Purkinje cell (primary cell): Measurements from ENCODE around the gene KDM2B. TPM values are rescaled to one million over a fixed set of nuclear protein-coding genes. Genes with fewer than 3 reads are reported as not detected.

ENCODE experiments used
- polyA plus RNA-seq: library from polyadenylated mRNA; unstranded; fragments of >200 nt; fragmentation: Nextera tagmentation; gene quantifications from 2 replicates; pipeline ENCODE4 v1.2.1, GENCODE V29; 2014

KDM2B gene
- polyA plus RNA-seq: 3.7 and 6.0 TPM in 2 replicates

DNA sequence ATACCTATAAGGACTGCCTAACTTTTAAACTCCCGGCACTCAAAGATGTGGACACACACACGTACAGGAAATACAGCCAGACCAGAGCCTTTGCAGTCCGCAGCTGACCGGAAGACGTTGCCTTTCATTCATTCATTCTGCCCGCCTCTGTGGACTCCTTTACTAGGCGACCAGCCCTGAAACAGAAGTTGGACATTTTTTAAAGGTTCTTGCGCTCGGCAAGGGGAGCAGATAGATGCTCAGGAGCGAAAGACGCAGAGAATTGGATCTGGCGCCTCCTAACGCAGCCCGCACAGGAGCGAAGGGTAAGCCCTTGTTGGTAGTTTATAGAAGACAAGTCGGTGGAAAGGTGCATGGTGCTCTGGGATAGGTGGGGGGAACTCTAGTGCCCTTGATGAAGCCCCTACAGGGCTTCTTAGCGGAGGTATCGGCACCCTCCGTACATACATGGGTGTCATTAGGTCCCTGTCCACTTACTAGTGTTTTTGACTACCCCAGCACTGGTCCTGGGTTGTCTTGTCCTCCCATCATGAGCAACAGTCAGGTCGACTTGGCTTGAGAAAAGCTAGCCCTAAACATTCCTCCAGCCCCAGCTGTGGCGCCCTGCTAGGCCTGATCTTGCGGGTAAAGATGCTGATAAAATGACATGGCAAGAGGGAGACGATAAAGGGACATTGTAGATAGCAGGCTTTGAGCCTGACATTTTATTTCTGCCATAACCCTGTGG lies at the start of gene KDM2B:
TSS of gene KDM2B (minus strand) at position 65 of the 727 bp plus-strand sequence. CDS start 112 bp downstream, outside the sequence.

DNA sequence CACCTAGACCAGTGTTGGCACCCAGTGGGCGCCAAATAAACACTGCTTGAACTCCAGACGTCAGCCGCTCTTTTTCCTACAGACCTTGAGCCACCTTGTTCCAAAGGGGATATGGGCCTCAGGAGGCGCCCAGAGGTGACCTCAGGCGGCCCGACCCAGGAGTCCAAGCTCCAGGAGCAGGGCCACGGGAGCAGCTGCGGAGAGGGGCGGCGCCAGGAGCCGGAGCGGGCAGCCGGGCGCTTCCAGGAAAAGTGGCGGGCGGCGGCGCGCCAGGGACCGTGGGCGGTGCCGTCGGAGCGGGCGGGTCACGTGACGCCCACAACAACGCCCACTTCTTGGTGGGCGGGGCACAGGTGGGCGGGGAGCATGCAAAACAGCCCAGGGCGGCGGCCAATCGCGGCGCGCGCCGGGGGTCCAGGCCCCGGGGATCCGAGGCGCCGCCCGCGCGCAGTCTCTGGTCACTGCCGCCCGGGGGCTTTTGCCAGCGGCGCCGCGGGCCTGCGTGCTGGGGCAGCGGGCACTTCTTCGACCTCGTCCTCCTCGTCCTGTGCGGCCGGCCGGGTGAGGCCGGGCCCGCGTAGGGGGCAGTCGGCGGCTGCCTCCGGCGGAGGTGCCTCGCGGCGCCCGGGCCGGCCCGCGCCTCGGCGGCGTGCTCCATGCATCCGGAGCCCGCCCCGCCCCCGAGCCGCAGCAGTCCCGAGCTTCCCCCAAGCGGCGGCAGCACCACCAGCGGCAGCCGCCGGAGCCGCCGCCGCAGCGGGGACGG lies 45.4 kb upstream of the KDM2B start, which contains the start of gene ORAI1:
TSS of gene ORAI1 (plus strand) at position 444 of the 766 bp plus-strand sequence.

DNA sequence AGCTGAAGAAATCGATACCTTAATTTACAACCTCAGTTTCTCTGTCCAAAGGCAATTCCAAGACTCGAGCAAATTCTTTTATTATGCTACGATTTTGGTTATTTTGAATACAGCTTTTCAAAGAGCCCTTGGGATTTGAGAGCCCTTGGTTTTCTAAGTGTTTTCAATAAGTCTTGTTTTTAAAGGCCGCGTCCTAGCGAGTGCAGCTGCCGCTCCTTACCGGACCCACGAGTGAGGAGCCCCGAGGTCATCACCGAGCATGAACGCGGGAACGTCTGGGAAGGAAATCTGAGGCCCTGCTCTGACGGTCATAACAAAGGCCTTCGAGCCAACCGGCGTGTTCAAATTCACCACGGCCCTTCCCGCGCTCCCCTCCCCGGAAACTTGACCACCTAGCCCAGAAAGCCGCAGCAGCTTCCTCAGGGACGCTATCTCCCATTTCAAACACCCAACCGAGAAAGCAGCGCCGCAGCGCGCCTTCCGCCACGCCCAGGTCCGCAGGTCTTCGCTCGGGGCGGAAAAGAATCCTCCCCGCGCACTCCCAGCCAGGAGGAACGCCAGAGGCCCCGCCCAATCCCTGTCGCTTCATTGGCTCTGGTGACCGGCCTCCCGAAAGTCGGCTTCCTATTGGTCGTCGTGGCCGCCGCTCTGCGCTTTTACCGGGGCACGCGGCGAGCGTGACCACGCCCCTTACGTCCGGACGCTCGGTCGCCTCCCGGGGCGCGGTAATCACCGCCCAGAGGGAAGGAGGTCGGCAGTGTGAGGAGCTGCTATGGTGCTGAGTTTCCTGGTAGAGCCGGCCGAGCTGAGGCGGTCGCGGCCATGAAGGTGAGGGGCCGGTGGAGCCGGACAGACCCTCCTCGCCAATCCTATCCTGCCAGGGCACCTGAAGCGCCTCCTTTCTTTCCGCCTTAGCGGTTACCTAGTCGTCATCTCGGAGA lies 181.2 kb downstream of the KDM2B start, which contains the start of gene RNF34:
TSS of gene RNF34 (plus strand) at position 728 of the 941 bp plus-strand sequence. CDS start at position 823, 95 bp downstream.

Other genes with a start within 250 kb of the KDM2B start
- gene ANAPC5, start 228.6 kb downstream of the KDM2B start, polyA plus RNA-seq: 102 and 113 TPM in 2 replicates
- gene RNF34, start 180.9 kb downstream of the KDM2B start, polyA plus RNA-seq: 57.2 and 57.3 TPM in 2 replicates
- gene ORAI1, start 45.5 kb upstream of the KDM2B start, polyA plus RNA-seq: 0.95 TPM in 1 of 2 replicates, not detected in the other
- gene MORN3, start 88.6 kb upstream of the KDM2B start, polyA plus RNA-seq: 0.27 and 1.4 TPM in 2 replicates
- gene TMEM120B, start 131.7 kb upstream of the KDM2B start, polyA plus RNA-seq: 8.1 and 8.3 TPM in 2 replicates
- gene RHOF, start 212.7 kb upstream of the KDM2B start, polyA plus RNA-seq: 1.5 and 3.1 TPM in 2 replicates
- 1.1 and 1.2 TPM in 2 replicates for gene SETD1B, start 223.0 kb upstream of the KDM2B start, polyA plus RNA-seq